ENCODE results near the gene SUN3. TPM values are rescaled to one million over a fixed set of nuclear protein-coding genes. Genes with fewer than 3 reads are reported as not detected.

SUN3 gene
- total RNA-seq, 1 experiment from 2014 or later, result not detected

DNA sequence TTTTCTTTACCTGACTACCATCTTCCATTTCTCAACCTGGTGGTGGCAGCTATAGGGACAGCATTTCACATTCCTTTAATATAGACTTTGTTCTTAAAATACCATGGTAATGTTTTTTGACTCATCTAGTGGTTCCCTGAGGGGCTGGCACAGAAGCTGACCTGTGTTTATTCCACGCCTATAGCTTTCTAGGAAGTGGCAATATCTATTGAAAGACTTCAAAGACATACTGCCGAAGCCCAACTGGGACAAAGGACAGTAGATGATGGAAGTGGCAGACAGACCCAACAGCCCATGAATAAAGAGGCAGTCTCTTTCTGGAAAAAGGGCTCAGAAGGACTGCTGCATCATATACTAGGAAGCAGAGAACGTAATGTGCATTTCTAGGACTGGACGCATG, 11.2 kb downstream of the SUN3 start:
- ATAC-seq (no peak), DNase-seq (ENCODE audit: low spot score) (no peak)
- Mint-ChIP-seq H3K36me3 (no peaks in the 10 kb centered on the region), H3K27ac (no peak overlapping the region), H3K27me3 (ENCODE audit: low read depth) (no peaks in the 10 kb centered on the region), H3K4me3 (no peak overlapping the region), H3K4me1 (peaks cover 6% of the 10 kb centered on the region), H3K9me3 (peaks cover 24% of the 10 kb centered on the region)
- ChIA-PET POLR2A (no interaction called here), CTCF (no interaction called here)
- TF ChIP-seq, protein P1, sequence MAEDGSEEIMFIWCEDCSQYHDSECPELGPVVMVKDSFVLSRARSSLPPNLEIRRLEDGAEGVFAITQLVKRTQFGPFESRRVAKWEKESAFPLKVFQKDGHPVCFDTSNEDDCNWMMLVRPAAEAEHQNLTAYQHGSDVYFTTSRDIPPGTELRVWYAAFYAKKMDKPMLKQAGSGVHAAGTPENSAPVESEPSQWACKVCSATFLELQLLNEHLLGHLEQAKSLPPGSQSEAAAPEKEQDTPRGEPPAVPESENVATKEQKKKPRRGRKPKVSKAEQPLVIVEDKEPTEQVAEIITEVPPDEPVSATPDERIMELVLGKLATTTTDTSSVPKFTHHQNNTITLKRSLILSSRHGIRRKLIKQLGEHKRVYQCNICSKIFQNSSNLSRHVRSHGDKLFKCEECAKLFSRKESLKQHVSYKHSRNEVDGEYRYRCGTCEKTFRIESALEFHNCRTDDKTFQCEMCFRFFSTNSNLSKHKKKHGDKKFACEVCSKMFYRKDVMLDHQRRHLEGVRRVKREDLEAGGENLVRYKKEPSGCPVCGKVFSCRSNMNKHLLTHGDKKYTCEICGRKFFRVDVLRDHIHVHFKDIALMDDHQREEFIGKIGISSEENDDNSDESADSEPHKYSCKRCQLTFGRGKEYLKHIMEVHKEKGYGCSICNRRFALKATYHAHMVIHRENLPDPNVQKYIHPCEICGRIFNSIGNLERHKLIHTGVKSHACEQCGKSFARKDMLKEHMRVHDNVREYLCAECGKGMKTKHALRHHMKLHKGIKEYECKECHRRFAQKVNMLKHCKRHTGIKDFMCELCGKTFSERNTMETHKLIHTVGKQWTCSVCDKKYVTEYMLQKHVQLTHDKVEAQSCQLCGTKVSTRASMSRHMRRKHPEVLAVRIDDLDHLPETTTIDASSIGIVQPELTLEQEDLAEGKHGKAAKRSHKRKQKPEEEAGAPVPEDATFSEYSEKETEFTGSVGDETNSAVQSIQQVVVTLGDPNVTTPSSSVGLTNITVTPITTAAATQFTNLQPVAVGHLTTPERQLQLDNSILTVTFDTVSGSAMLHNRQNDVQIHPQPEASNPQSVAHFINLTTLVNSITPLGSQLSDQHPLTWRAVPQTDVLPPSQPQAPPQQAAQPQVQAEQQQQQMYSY (CRISPR knock-in tag; IDR thresholded peaks at IDR 0.05), result no peak
- TF ChIP-seq IRF2 (CRISPR knock-in tag; IDR thresholded peaks at IDR 0.05; ENCODE audit: borderline replicate concordance, low read depth) (no peak), TEAD4 (CRISPR knock-in tag; IDR thresholded peaks at IDR 0.05) (no peak)

DNA sequence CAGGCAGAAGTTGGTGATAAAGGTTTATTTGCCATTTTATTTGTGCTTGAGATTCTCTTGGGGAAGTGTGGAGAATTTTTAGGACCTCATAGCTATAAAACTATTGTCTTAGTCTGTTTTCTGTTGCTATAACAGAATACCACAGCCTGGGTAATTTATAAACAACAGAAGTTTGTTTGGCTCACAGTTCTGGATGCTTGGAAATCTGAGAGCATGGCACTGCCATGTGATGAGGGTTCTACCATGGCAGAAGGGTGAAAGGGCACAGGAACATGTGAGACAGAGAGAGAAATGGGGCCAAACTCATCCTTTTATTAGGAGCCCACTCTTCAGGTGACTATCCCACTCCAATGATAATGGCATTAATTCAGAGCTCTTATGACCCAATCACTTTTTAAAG, 12.3 kb downstream of the SUN3 start:
- ChIA-PET POLR2A (no interaction called here), CTCF (no interaction called here)
- TF ChIP-seq, protein P2, sequence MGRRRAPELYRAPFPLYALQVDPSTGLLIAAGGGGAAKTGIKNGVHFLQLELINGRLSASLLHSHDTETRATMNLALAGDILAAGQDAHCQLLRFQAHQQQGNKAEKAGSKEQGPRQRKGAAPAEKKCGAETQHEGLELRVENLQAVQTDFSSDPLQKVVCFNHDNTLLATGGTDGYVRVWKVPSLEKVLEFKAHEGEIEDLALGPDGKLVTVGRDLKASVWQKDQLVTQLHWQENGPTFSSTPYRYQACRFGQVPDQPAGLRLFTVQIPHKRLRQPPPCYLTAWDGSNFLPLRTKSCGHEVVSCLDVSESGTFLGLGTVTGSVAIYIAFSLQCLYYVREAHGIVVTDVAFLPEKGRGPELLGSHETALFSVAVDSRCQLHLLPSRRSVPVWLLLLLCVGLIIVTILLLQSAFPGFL (CRISPR knock-in tag; IDR thresholded peaks at IDR 0.05; ENCODE audit: borderline replicate concordance), result no peak
- TF ChIP-seq HMGA2 (CRISPR knock-in tag; IDR thresholded peaks at IDR 0.05), result no peak
- TF ChIP-seq, protein P3, sequence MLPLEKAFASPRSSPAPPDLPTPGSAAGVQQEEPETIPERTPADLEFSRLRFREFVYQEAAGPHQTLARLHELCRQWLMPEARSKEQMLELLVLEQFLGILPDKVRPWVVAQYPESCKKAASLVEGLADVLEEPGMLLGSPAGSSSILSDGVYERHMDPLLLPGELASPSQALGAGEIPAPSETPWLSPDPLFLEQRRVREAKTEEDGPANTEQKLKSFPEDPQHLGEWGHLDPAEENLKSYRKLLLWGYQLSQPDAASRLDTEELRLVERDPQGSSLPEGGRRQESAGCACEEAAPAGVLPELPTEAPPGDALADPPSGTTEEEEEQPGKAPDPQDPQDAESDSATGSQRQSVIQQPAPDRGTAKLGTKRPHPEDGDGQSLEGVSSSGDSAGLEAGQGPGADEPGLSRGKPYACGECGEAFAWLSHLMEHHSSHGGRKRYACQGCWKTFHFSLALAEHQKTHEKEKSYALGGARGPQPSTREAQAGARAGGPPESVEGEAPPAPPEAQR (CRISPR knock-in tag; IDR thresholded peaks at IDR 0.05), result no peak
- TF ChIP-seq SMAD3 (CRISPR knock-in tag; IDR thresholded peaks at IDR 0.05; ENCODE audit: borderline replicate concordance), result no peak
- TF ChIP-seq FOXJ3 (CRISPR knock-in tag; IDR thresholded peaks at IDR 0.05; ENCODE audit: borderline replicate concordance), result no peak
- TF ChIP-seq, protein P4, sequence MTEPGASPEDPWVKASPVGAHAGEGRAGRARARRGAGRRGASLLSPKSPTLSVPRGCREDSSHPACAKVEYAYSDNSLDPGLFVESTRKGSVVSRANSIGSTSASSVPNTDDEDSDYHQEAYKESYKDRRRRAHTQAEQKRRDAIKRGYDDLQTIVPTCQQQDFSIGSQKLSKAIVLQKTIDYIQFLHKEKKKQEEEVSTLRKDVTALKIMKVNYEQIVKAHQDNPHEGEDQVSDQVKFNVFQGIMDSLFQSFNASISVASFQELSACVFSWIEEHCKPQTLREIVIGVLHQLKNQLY (CRISPR knock-in tag; IDR thresholded peaks at IDR 0.05), result no peak
- no peak for TF ChIP-seq TEAD4 (CRISPR knock-in tag; IDR thresholded peaks at IDR 0.05)
- no peak for TF ChIP-seq SOX15 (CRISPR knock-in tag; IDR thresholded peaks at IDR 0.05)
- TF ChIP-seq NFYB (CRISPR knock-in tag; conservative IDR thresholded peaks at IDR 0.05; ENCODE audit: low read depth), result no peak
- TF ChIP-seq, protein P5, sequence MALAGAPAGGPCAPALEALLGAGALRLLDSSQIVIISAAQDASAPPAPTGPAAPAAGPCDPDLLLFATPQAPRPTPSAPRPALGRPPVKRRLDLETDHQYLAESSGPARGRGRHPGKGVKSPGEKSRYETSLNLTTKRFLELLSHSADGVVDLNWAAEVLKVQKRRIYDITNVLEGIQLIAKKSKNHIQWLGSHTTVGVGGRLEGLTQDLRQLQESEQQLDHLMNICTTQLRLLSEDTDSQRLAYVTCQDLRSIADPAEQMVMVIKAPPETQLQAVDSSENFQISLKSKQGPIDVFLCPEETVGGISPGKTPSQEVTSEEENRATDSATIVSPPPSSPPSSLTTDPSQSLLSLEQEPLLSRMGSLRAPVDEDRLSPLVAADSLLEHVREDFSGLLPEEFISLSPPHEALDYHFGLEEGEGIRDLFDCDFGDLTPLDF (CRISPR knock-in tag; IDR thresholded peaks at IDR 0.05), result no peak
- TF ChIP-seq, protein P6, sequence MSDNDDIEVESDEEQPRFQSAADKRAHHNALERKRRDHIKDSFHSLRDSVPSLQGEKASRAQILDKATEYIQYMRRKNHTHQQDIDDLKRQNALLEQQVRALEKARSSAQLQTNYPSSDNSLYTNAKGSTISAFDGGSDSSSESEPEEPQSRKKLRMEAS (CRISPR knock-in tag; IDR thresholded peaks at IDR 0.05), result no peak
- no peak for TF ChIP-seq MXD4 (CRISPR knock-in tag; IDR thresholded peaks at IDR 0.05; ENCODE audit: borderline replicate concordance)
- TF ChIP-seq, protein P7, sequence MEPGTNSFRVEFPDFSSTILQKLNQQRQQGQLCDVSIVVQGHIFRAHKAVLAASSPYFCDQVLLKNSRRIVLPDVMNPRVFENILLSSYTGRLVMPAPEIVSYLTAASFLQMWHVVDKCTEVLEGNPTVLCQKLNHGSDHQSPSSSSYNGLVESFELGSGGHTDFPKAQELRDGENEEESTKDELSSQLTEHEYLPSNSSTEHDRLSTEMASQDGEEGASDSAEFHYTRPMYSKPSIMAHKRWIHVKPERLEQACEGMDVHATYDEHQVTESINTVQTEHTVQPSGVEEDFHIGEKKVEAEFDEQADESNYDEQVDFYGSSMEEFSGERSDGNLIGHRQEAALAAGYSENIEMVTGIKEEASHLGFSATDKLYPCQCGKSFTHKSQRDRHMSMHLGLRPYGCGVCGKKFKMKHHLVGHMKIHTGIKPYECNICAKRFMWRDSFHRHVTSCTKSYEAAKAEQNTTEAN (CRISPR knock-in tag; IDR thresholded peaks at IDR 0.05), result no peak
- no peak for TF ChIP-seq GRHL2 (CRISPR knock-in tag; IDR thresholded peaks at IDR 0.05; ENCODE audit: insufficient replicate concordance, severe bottlenecking)
- no peak for TF ChIP-seq PRRX2 (CRISPR knock-in tag; IDR thresholded peaks at IDR 0.05)
- TF ChIP-seq NR2C2 (CRISPR knock-in tag; IDR thresholded peaks at IDR 0.05), result no peak
- TF ChIP-seq, protein P8, sequence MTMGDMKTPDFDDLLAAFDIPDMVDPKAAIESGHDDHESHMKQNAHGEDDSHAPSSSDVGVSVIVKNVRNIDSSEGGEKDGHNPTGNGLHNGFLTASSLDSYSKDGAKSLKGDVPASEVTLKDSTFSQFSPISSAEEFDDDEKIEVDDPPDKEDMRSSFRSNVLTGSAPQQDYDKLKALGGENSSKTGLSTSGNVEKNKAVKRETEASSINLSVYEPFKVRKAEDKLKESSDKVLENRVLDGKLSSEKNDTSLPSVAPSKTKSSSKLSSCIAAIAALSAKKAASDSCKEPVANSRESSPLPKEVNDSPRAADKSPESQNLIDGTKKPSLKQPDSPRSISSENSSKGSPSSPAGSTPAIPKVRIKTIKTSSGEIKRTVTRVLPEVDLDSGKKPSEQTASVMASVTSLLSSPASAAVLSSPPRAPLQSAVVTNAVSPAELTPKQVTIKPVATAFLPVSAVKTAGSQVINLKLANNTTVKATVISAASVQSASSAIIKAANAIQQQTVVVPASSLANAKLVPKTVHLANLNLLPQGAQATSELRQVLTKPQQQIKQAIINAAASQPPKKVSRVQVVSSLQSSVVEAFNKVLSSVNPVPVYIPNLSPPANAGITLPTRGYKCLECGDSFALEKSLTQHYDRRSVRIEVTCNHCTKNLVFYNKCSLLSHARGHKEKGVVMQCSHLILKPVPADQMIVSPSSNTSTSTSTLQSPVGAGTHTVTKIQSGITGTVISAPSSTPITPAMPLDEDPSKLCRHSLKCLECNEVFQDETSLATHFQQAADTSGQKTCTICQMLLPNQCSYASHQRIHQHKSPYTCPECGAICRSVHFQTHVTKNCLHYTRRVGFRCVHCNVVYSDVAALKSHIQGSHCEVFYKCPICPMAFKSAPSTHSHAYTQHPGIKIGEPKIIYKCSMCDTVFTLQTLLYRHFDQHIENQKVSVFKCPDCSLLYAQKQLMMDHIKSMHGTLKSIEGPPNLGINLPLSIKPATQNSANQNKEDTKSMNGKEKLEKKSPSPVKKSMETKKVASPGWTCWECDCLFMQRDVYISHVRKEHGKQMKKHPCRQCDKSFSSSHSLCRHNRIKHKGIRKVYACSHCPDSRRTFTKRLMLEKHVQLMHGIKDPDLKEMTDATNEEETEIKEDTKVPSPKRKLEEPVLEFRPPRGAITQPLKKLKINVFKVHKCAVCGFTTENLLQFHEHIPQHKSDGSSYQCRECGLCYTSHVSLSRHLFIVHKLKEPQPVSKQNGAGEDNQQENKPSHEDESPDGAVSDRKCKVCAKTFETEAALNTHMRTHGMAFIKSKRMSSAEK (CRISPR knock-in tag; IDR thresholded peaks at IDR 0.05; ENCODE audit: borderline replicate concordance), result no peak
- TF ChIP-seq ZBTB21 (CRISPR knock-in tag; IDR thresholded peaks at IDR 0.05; ENCODE audit: borderline replicate concordance), result no peak
- H3K27ac Mint-ChIP-seq, result no peak overlapping the region
- H3K9me3 Mint-ChIP-seq, result peaks cover 22% of the 10 kb centered on the region
- H3K4me1 Mint-ChIP-seq, result peaks cover 6% of the 10 kb centered on the region
- ATAC-seq, result no peak
- DNase-seq (ENCODE audit: low spot score), result no peak
- H3K36me3 Mint-ChIP-seq, result no peaks in the 10 kb centered on the region
- no peaks in the 10 kb centered on the region for H3K27me3 Mint-ChIP-seq (ENCODE audit: low read depth)
- no peak overlapping the region for H3K4me3 Mint-ChIP-seq
